Neural cell (in vitro differentiated cells): Measurements from ENCODE around the gene ASCL5. TPM values are rescaled to one million over a fixed set of nuclear protein-coding genes. Genes with fewer than 3 reads are reported as not detected.

Experiments used
- H2AFZ ChIP-seq: fragments of 200-600, 300-800 bp; sonication (generic), shearing (Covaris generic); 2 replicates; pipeline ENCODE4 v1.6.0; 2014; ENCODE audit warnings: low read depth, mild to moderate bottlenecking, antibody characterized with exemption, low read length, moderate library complexity
- H3F3A ChIP-seq: fragments of 200-600 bp; shearing (Covaris generic); 2 replicates; pipeline ENCODE4 v1.6.1; 2016; ENCODE audit warnings: mild to moderate bottlenecking, moderate library complexity, mixed read lengths, antibody characterized with exemption, low read length; ENCODE audit not compliant: insufficient read depth, poor library complexity, severe bottlenecking
- H3K27ac ChIP-seq: fragments of 200-600, 300-800 bp; sonication (generic), shearing (Covaris generic); 2 replicates; pipeline ENCODE4 v1.5.1; 2014; ENCODE audit warnings: mild to moderate bottlenecking, low read length, moderate library complexity
- H3K27me3 ChIP-seq: fragments of 300-800, 200-600 bp; sonication (generic), shearing (Covaris generic); 2 replicates; pipeline ENCODE4 v1.6.0; 2014; ENCODE audit warnings: mild to moderate bottlenecking, low read depth, low read length, moderate library complexity; ENCODE audit not compliant: insufficient read depth
- H3K36me3 ChIP-seq: fragments of 300-800, 200-600 bp; sonication (generic), shearing (Covaris generic); 2 replicates; pipeline ENCODE4 v1.5.1; 2014; ENCODE audit warnings: mild to moderate bottlenecking, antibody characterized with exemption, low read length, moderate library complexity; ENCODE audit not compliant: insufficient read depth
- H3K4me2 ChIP-seq: fragments of 300-800, 200-600 bp; sonication (generic), shearing (Covaris generic); 2 replicates; pipeline ENCODE4 v1.6.0; 2014; ENCODE audit warnings: mild to moderate bottlenecking, low read length
- H3K4me3 ChIP-seq: fragments of 300-800, 200-600 bp; sonication (generic), shearing (Covaris generic); 2 replicates; pipeline ENCODE4 v1.5.1; 2014; ENCODE audit warnings: mild to moderate bottlenecking, low read length, moderate library complexity
- H3K79me2 ChIP-seq: fragments of 200-600 bp; shearing (Covaris generic); replicated peaks from 2 replicates; pipeline ENCODE4 v1.6.0; 2014; ENCODE audit warnings: mild to moderate bottlenecking, low read length, moderate library complexity; ENCODE audit not compliant: insufficient read depth
- H3K9ac ChIP-seq: fragments of 300-800, 200-600 bp; sonication (generic), shearing (Covaris generic); 2 replicates; pipeline ENCODE4 v1.6.1; 2016; ENCODE audit warnings: mild to moderate bottlenecking, low read length, mixed read lengths
- H3K9me2 ChIP-seq: fragments of 200-600 bp; shearing (Covaris generic); 2 replicates; pipeline ENCODE4 v1.6.1; 2016; ENCODE audit warnings: mild to moderate bottlenecking, low read length, mixed read lengths; ENCODE audit not compliant: insufficient read depth
- H3K9me3 ChIP-seq: fragments of 200-600, 300-800 bp; sonication (generic), shearing (Covaris generic); 2 replicates; pipeline ENCODE4 v1.6.1; 2016; ENCODE audit warnings: mild to moderate bottlenecking, mixed run types, low read length, moderate library complexity, mixed read lengths
- H4K20me1 ChIP-seq: fragments of 200-600 bp; shearing (Covaris generic); 2 replicates; pipeline ENCODE4 v1.6.1; 2016; ENCODE audit warnings: mild to moderate bottlenecking, mixed run types; ENCODE audit not compliant: insufficient read depth
- EP300 ChIP-seq: fragments of 450-650 bp; conservative IDR thresholded peaks from 2 replicates; pipeline ENCODE4 v1.6.1; 2014; ENCODE audit warnings: antibody characterized with exemption, mild to moderate bottlenecking, moderate library complexity; ENCODE audit not compliant: poor library complexity, severe bottlenecking
- EZH2 ChIP-seq: fragments of 200-600, 300-800 bp; shearing (Covaris generic), sonication (generic); IDR thresholded peaks from 2 replicates; pipeline ENCODE4 v1.6.1; 2014; ENCODE audit warnings: antibody characterized with exemption, low read length, borderline replicate concordance, mild to moderate bottlenecking; ENCODE audit not compliant: insufficient read depth, poor library complexity, severe bottlenecking
- MXI1 ChIP-seq: fragments of 450-650 bp; conservative IDR thresholded peaks from 2 replicates; pipeline ENCODE4 v1.6.1; 2014; ENCODE audit warnings: antibody characterized with exemption, mild to moderate bottlenecking; ENCODE audit not compliant: poor library complexity, severe bottlenecking
- POLR2AphosphoS5 ChIP-seq: IDR thresholded peaks from 2 replicates; pipeline ENCODE4 v1.6.1; 2012
- RAD21 ChIP-seq: fragments of 450-650 bp; conservative IDR thresholded peaks from 2 replicates; pipeline ENCODE4 v1.6.1; 2014; ENCODE audit warnings: antibody characterized with exemption, mild to moderate bottlenecking, moderate library complexity
- REST ChIP-seq: IDR thresholded peaks from 2 replicates; pipeline ENCODE4 v1.6.1; 2012; ENCODE audit warnings: borderline replicate concordance
- SMC3 ChIP-seq: fragments of 450-650 bp; conservative IDR thresholded peaks from 2 replicates; pipeline ENCODE4 v1.6.1; 2014; ENCODE audit warnings: antibody characterized with exemption, mild to moderate bottlenecking, moderate library complexity; ENCODE audit not compliant: poor library complexity
- TAF1 ChIP-seq: IDR thresholded peaks from 2 replicates; pipeline ENCODE4 v1.6.1; 2012; ENCODE audit warnings: low read depth
- polyA plus RNA-seq: library from polyadenylated mRNA; depleted of rRNA; stranded (reverse); fragments of >200 nt; gene quantifications from 2 replicates; pipeline ENCODE4 v1.2.3, GENCODE V29; 2014
- TF ChIP-seq, protein P1 (sequence below): fragments of 450-650 bp; IDR thresholded peaks from 2 replicates; pipeline ENCODE4 v1.5.1; 2014; ENCODE audit warnings: antibody characterized with exemption, mild to moderate bottlenecking, moderate library complexity; ENCODE audit not compliant: poor library complexity, severe bottlenecking

Gene ASCL5
- polyA plus RNA-seq, 1 donor from 2014 or later, result not detected

- Histone ChIP-seq H3K4me2 (no peak overlapping the region), H3K27me3 (no peaks in the 10 kb centered on the region), H3K9me3 (no peaks in the 10 kb centered on the region), H3K79me2 (no peaks in the 10 kb centered on the region), H3K36me3 (no peaks in the 10 kb centered on the region), H2AFZ (no peak overlapping the region), H3K9me2 (no peaks in the 10 kb centered on the region), H4K20me1 (no peaks in the 10 kb centered on the region), H3K4me3 (no peak overlapping the region), H3F3A (no peaks in the 10 kb centered on the region), H3K9ac (no peak overlapping the region), H3K27ac (no peak overlapping the region)
- TF ChIP-seq EP300 (no peak), MXI1 (no peak), TAF1 (no peak), REST (no peak), EZH2 (no peak), POLR2AphosphoS5 (no peak)
- TF ChIP-seq, protein P1, sequence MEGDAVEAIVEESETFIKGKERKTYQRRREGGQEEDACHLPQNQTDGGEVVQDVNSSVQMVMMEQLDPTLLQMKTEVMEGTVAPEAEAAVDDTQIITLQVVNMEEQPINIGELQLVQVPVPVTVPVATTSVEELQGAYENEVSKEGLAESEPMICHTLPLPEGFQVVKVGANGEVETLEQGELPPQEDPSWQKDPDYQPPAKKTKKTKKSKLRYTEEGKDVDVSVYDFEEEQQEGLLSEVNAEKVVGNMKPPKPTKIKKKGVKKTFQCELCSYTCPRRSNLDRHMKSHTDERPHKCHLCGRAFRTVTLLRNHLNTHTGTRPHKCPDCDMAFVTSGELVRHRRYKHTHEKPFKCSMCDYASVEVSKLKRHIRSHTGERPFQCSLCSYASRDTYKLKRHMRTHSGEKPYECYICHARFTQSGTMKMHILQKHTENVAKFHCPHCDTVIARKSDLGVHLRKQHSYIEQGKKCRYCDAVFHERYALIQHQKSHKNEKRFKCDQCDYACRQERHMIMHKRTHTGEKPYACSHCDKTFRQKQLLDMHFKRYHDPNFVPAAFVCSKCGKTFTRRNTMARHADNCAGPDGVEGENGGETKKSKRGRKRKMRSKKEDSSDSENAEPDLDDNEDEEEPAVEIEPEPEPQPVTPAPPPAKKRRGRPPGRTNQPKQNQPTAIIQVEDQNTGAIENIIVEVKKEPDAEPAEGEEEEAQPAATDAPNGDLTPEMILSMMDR, result no peak
These were observed 15.2 kb upstream of the ASCL5 start for GRCh38 chr1:201142011-201142848.

DNA sequence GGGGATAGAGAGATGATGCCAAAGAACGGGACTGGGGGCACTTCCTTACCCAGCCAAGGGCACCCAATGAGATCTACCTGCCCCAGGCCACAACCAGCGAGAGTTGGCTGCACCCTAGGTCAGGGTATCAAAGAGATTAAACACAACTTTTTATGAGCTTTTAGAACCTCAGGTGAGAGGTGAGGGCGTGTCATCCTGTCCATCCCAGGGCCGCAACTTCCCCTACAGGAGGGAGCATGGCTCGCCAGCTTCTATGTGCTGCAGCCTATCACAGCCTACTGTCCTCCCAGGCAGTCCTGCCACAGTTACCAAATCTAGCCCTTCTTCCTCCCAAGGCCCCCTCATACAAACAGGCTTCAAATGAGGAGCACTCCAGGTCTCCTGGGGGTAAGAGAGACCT lies 14.4 kb upstream of the ASCL5 start:
- no peaks in the 10 kb centered on the region for H4K20me1 ChIP-seq
- no peak overlapping the region for H3K4me2 ChIP-seq
- no peaks in the 10 kb centered on the region for H3K79me2 ChIP-seq
- H3K9me3 ChIP-seq, result no peaks in the 10 kb centered on the region
- no peaks in the 10 kb centered on the region for H3K36me3 ChIP-seq
- no peak overlapping the region for H3K4me3 ChIP-seq
- no peaks in the 10 kb centered on the region for H3K9me2 ChIP-seq
- H3F3A ChIP-seq, result no peaks in the 10 kb centered on the region
- H2AFZ ChIP-seq, result no peak overlapping the region
- no peaks in the 10 kb centered on the region for H3K27me3 ChIP-seq
- no peak for TF ChIP-seq EP300
- no peak for TF ChIP-seq EZH2
- no peak for TF ChIP-seq RAD21
- TF ChIP-seq SMC3, result no peak
- no peak for TF ChIP-seq MXI1
- TF ChIP-seq, protein P1, result no peak
- TF ChIP-seq TAF1, result no peak
- TF ChIP-seq REST, result no peak
- TF ChIP-seq POLR2AphosphoS5, result no peak
- H3K9ac ChIP-seq, result no peak overlapping the region
- no peak overlapping the region for H3K27ac ChIP-seq
